ENCODE data around the gene PTGES3L.
"Not testable (repeated sequence)": the region's sequence is repeated elsewhere in the genome, so short reads cannot be mapped to it uniquely, and the experiment has no call there.

The PTGES3L gene

GRCh38 chr17:42924891-42925290 lies 55.0 kb downstream of the PTGES3L start:
- DNase-seq (ENCODE audit: extremely low spot score, insufficient read length, low read depth): no peak
- no peak for FAIRE-seq

- FAIRE-seq; DNase-seq (ENCODE audit: extremely low spot score, insufficient read length, low read depth): not testable (repeated sequence)
Observed at GRCh38 chr17:42923472-42923871, 56.4 kb downstream of the PTGES3L start.

DNA sequence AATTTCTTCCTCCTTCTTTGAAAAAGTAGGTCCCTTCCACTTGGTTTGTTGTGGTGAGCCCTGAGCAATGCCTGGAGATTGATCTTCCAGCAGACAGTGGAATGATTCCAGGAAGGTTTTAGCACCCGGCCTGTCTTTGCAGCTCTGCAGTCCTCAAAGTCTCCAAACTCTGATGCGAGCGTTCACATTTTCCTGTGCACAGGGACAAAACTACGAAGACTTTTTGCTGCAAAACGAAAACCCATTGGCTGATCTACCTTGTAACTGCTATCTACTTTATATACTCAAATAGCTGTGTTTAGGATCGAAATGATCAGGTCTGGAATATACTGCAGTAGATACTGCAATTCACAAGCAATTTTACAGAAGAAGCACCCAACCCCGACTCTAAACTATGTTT lies 57.6 kb downstream of the PTGES3L start:
- FAIRE-seq (no peak), DNase-seq (ENCODE audit: extremely low spot score, insufficient read length, low read depth) (no peak)

DNA sequence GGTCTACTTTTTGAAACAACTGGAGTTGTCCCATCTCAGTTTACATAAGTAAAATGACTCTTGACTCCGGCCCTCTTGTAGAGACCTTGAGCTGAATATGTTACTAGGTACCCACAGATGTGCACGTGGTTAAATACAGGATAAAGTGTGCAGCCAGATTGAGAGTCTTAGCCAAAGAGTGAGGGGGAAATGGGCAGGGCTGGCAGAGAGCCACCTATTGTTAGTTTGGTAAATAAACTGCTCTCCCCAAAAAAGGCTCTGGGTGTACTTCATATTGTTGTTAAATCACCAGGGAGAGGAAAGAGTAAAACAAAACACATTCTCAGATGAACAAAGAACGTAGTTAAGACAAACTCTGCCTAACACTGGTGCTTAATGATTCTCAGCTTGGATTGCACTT lies 59.0 kb downstream of the PTGES3L start:
- no peak for FAIRE-seq
- DNase-seq (ENCODE audit: extremely low spot score, insufficient read length, low read depth): no peak

GRCh38 chr17:42920106-42920900 lies 59.6 kb downstream of the PTGES3L start:
- FAIRE-seq (no peak), DNase-seq (ENCODE audit: extremely low spot score, insufficient read length, low read depth) (no peak)

DNA sequence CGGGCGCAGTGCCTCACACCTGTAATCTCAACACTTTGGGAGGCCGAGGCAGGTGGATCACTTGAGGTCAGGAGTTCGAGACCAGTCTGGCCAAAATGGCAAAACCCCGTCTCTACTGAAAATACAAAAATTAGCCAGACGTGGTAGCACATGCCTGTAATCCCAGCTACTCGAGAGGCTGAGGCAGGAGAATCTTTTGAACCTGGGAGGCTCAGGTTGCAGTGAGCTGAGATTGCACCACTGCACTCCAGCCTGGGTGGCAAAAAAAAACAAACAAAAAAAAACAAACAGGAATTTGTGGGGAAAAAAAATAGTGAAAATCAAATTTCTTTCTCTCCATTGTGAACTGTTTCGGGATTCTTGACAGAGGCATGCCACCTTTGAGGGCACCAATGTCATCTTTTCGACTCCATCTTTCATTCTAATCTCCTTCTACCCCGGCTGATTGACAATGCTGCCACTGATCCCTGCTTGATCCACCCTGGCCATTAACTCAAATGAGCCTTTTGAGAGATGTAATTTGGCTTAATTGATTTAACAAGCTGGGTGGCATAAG lies 60.3 kb downstream of the PTGES3L start:
- not testable (repeated sequence) for FAIRE-seq; DNase-seq (ENCODE audit: extremely low spot score, insufficient read length, low read depth)

GRCh38 chr17:42918902-42919521 lies 60.9 kb downstream of the PTGES3L start:
- no peak for DNase-seq (ENCODE audit: extremely low spot score, insufficient read length, low read depth)
- FAIRE-seq: peak; percentile 26
